Measurements from ENCODE around the gene ACYP2. TPM values are rescaled to one million over a fixed set of nuclear protein-coding genes. Genes with fewer than 3 reads are reported as not detected.

The ACYP2 gene
- total RNA-seq, 1 donor from 2014 or later, result 14.9 TPM

DNA sequence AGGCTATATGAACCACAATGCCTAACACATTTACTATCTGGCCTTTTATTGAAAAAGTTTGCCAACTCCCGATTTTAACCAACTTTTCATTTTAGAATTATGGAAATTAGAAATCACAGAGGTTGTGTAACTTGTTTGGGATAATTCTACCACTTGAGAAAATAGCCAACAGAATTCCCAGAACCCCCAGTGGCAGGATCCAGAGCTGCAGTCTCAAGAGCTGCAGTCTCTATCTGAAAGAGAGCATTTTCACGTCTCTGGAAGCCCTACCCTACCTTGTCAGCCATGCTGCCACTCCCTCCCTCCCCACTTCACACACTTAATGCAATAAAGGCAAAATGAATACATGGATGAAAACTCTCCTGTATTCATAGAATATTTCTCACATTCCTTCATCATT lies 164.0 kb downstream of the ACYP2 start:
- H3K9me3 Mint-ChIP-seq, result no peaks in the 10 kb centered on the region
- no peaks in the 10 kb centered on the region for H3K36me3 Mint-ChIP-seq (ENCODE audit: low read depth)
- no peak overlapping the region for H3K27ac Mint-ChIP-seq
- H3K4me3 Mint-ChIP-seq, result no peak overlapping the region
- ATAC-seq (ENCODE audit: low read depth) (no peak), DNase-seq (no peak)
- H3K27me3 Mint-ChIP-seq, result no peaks in the 10 kb centered on the region
- POLR2A ChIA-PET, result no interaction called here
- intact Hi-C loops (cut with micrococcal nuclease), result no loop called here
- TF ChIP-seq, protein P1, sequence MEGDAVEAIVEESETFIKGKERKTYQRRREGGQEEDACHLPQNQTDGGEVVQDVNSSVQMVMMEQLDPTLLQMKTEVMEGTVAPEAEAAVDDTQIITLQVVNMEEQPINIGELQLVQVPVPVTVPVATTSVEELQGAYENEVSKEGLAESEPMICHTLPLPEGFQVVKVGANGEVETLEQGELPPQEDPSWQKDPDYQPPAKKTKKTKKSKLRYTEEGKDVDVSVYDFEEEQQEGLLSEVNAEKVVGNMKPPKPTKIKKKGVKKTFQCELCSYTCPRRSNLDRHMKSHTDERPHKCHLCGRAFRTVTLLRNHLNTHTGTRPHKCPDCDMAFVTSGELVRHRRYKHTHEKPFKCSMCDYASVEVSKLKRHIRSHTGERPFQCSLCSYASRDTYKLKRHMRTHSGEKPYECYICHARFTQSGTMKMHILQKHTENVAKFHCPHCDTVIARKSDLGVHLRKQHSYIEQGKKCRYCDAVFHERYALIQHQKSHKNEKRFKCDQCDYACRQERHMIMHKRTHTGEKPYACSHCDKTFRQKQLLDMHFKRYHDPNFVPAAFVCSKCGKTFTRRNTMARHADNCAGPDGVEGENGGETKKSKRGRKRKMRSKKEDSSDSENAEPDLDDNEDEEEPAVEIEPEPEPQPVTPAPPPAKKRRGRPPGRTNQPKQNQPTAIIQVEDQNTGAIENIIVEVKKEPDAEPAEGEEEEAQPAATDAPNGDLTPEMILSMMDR (IDR thresholded peaks at IDR 0.05), result no peak
- CTCF ChIA-PET, result no interaction called here
- no peaks in the 10 kb centered on the region for H3K4me1 Mint-ChIP-seq

DNA sequence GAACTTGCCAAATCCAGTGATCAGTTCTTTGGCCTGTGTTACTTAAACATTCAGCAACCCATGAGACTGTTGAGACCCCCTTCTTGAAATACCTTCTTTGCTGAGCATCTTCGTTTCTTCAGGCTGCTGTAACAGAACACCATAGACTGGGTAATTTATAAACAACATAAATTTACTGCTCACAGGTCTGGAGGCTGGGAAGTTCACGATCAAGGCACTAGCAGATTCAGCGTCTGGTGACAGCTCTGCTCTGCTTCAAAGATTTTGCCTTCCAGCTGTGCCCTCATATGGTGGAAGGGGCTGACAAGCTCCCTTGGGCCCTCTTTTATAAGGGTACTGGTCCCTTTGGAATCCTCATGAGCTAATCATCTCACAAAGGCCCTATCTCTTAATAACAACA lies 169.4 kb downstream of the ACYP2 start:
- ATAC-seq (ENCODE audit: low read depth) (no peak), DNase-seq (no peak)
- Mint-ChIP-seq H3K27ac (no peak overlapping the region), H3K27me3 (no peaks in the 10 kb centered on the region), H3K36me3 (ENCODE audit: low read depth) (peaks cover 6% of the 10 kb centered on the region), H3K4me1 (no peaks in the 10 kb centered on the region), H3K9me3 (peaks cover 4% of the 10 kb centered on the region), H3K4me3 (no peak overlapping the region)
- TF ChIP-seq, protein P1 (IDR thresholded peaks at IDR 0.05), result no peak
- intact Hi-C loops (cut with micrococcal nuclease), result no loop called here
- CTCF ChIA-PET, result no interaction called here
- POLR2A ChIA-PET, result interaction anchor here (0.6 kb wide), 1 partner anchor 95 kb away, joined by 3 read pairs; no protein-coding TSS in a partner anchor

DNA sequence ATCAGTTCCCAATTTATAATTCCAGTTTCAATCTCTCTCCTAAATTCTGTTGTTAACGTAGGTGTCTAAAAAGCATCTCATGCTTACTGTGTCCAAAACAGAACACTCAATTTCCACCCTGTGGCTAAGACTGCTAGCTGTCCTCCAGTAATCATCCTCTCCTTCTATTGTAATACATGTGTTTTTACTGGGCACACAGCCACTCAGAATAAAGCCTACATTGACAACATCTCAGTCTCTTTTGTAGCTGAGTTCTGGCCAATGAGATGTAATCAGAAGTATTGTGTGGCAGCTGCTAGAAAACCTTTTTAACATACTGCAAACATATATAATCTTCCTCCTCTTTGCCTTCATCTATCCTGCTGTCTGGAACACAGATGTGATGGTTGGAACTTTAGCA lies 170.0 kb downstream of the ACYP2 start:
- Mint-ChIP-seq H3K36me3 (ENCODE audit: low read depth) (peaks cover 6% of the 10 kb centered on the region), H3K9me3 (peaks cover 4% of the 10 kb centered on the region), H3K27ac (no peak overlapping the region), H3K4me3 (no peak overlapping the region), H3K27me3 (no peaks in the 10 kb centered on the region), H3K4me1 (no peaks in the 10 kb centered on the region)
- no peak for ATAC-seq (ENCODE audit: low read depth)
- TF ChIP-seq, protein P1 (IDR thresholded peaks at IDR 0.05), result no peak
- no peak for DNase-seq
- intact Hi-C loops (cut with micrococcal nuclease), result no loop called here
- CTCF ChIA-PET, result no interaction called here
- POLR2A ChIA-PET, result interaction anchor here (0.5 to 0.6 kb wide), 2 partner anchors 95 to 1001 kb away, joined by 3 to 4 read pairs; no protein-coding TSS in a partner anchor

DNA sequence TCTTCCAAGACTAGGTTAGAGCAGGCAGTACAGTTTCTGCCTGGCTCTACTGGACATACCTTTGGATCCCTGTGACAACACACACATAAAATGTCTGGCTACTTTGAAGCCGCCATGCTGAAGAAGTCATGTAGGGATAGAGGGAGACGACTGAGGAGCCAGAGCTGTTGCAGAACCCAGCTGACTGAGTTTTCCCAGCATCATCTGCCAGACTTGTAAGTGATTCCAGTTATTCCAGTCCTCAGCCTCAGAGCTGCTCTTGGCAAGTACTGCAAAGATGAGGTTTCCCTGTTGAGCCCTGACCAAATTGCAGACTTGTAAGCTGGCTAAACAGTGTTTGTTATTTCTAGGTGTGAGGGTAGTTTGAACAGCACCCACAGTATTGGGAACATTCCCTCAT lies 172.1 kb downstream of the ACYP2 start:
- ATAC-seq (ENCODE audit: low read depth), result no peak
- intact Hi-C loops (cut with micrococcal nuclease), result no loop called here
- Mint-ChIP-seq H3K36me3 (ENCODE audit: low read depth) (peaks cover 6% of the 10 kb centered on the region), H3K27me3 (no peaks in the 10 kb centered on the region), H3K4me1 (no peaks in the 10 kb centered on the region), H3K27ac (no peak overlapping the region), H3K4me3 (no peak overlapping the region), H3K9me3 (peaks cover 4% of the 10 kb centered on the region)
- TF ChIP-seq, protein P1 (IDR thresholded peaks at IDR 0.05), result no peak
- ChIA-PET POLR2A (no interaction called here), CTCF (no interaction called here)
- no peak for DNase-seq

DNA sequence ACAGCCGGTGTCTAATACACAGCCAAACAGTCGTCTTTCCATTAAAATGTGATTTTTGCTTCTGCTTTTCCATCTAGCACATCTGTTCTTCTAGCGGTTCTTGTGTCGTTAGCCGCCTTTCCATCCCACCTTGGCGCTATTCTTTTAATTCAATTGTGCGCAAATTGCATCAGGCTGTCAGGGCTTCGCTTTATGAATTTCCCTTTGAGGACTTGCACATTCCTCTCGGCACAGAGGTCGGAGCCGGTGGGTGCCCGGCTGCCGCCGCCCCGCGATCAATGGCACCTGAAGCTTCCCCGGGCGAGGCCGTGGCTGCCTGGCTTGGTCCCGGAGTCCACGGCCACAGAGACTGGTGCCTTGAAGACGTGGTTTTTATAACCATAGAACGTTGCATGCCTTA lies 174.5 kb downstream of the ACYP2 start:
- ChIA-PET CTCF (no interaction called here), POLR2A (no interaction called here)
- TF ChIP-seq, protein P1 (IDR thresholded peaks at IDR 0.05), result no peak
- peaks cover 4% of the 10 kb centered on the region for H3K9me3 Mint-ChIP-seq
- H3K4me3 Mint-ChIP-seq, result no peak overlapping the region
- intact Hi-C loops (cut with micrococcal nuclease), result no loop called here
- no peak for ATAC-seq (ENCODE audit: low read depth)
- no peaks in the 10 kb centered on the region for H3K4me1 Mint-ChIP-seq
- H3K27ac Mint-ChIP-seq, result no peak overlapping the region
- peaks cover 6% of the 10 kb centered on the region for H3K36me3 Mint-ChIP-seq (ENCODE audit: low read depth)
- H3K27me3 Mint-ChIP-seq, result no peaks in the 10 kb centered on the region
- no peak for DNase-seq

Measured in activated B cell treated with CpG ODN at 0.5 μM for 24 hours (primary cell).